Smooth muscle cell (in vitro differentiated cells): ENCODE measurements around the gene NIP7. TPM values are rescaled to one million over a fixed set of nuclear protein-coding genes. Genes with fewer than 3 reads are reported as not detected.

Source experiments
- DNase-seq: peaks from one replicate; lab custom pipeline; 2025; ENCODE audit not compliant: unreplicated experiment; lab: John Stamatoyannopoulos, UW
- H2AFZ ChIP-seq: fragments of 200-600 bp; sonication (generic); 2 replicates; pipeline ENCODE4 v1.6.0; 2016; ENCODE audit warnings: antibody characterized with exemption, low read depth, mild to moderate bottlenecking
- H3F3A ChIP-seq: fragments of 200-600 bp; sonication (generic); 2 replicates; pipeline ENCODE4 v1.6.0; 2017; ENCODE audit warnings: antibody characterized with exemption, low read depth
- H3K27ac ChIP-seq: fragments of 200-600 bp; sonication (generic); 2 replicates; pipeline ENCODE4 v1.5.1; 2016; ENCODE audit warnings: low read depth, mild to moderate bottlenecking
- H3K27me3 ChIP-seq: fragments of 200-600 bp; sonication (generic); 2 replicates; pipeline ENCODE4 v1.6.1; 2016; ENCODE audit warnings: low read depth, mild to moderate bottlenecking
- H3K36me3 ChIP-seq: fragments of 200-600 bp; sonication (generic); 2 replicates; pipeline ENCODE4 v1.5.1; 2016; ENCODE audit warnings: low read depth
- H3K4me1 ChIP-seq: fragments of 200-600 bp; sonication (generic); 2 replicates; pipeline ENCODE4 v1.5.1; 2016; ENCODE audit warnings: low read depth
- H3K4me2 ChIP-seq: fragments of 200-600 bp; sonication (generic); 2 replicates; pipeline ENCODE4 v1.6.0; 2016; ENCODE audit warnings: mild to moderate bottlenecking
- H3K4me3 ChIP-seq: fragments of 200-600 bp; sonication (generic); 2 replicates; pipeline ENCODE4 v1.5.1; 2016; ENCODE audit warnings: mild to moderate bottlenecking
- H3K79me2 ChIP-seq: fragments of 200-600 bp; sonication (generic); 2 replicates; pipeline ENCODE4 v1.6.0; 2016; ENCODE audit warnings: low read depth, mild to moderate bottlenecking
- H3K9ac ChIP-seq: fragments of 200-600 bp; sonication (generic); 2 replicates; pipeline ENCODE4 v1.6.0; 2016; ENCODE audit warnings: low read depth
- H3K9me3 ChIP-seq: fragments of 200-600 bp; sonication (generic); replicated peaks from 2 replicates; pipeline ENCODE4 v1.5.1; 2016; ENCODE audit warnings: low read depth
- H4K20me1 ChIP-seq: fragments of 200-600 bp; sonication (generic); 2 replicates; pipeline ENCODE4 v1.6.0; 2016; ENCODE audit warnings: low read depth
- CTCF ChIP-seq: fragments of 200-600 bp; sonication (generic); IDR thresholded peaks from 2 replicates; pipeline ENCODE4 v1.5.1; 2017; ENCODE audit warnings: borderline replicate concordance, mild to moderate bottlenecking, antibody characterized with exemption; ENCODE audit not compliant: insufficient read depth, poor library complexity, severe bottlenecking
- WGBS: methylation state at CpG from one replicate; pipeline ENCODE4 v1.1.7; 2016; ENCODE audit warnings: low lambda C conversion rate; 5-methylcytosine and 5-hydroxymethylcytosine counted together
- polyA plus RNA-seq: library from polyadenylated mRNA; unstranded; fragments of >200 nt; fragmentation: Nextera tagmentation; extraction: Ambion mirVana; gene quantifications from 2 replicates; pipeline ENCODE4 v1.2.1, GENCODE V29; 2016
- total RNA-seq: library from RNA; depleted of rRNA; stranded (reverse); fragments of >200 nt; gene quantifications from 2 replicates; pipeline ENCODE4 v1.2.3, GENCODE V29; 2014

Gene NIP7
- total and polyA plus RNA-seq, 2 experiments from 2014 or later = 17.0 to 20.3 TPM

GRCh38 chr16:69314534-69314933 lies 25.0 kb upstream of the NIP7 start:
- H3F3A ChIP-seq = no peaks in the 10 kb centered on the region
- no peak overlapping the region for H3K9ac ChIP-seq
- no peak overlapping the region for H2AFZ ChIP-seq
- H3K4me3 ChIP-seq = no peak overlapping the region
- 91% methylated on average over 11 of the region's 11 CpGs for WGBS
- H3K9me3 ChIP-seq = no peaks in the 10 kb centered on the region
- H3K4me1 ChIP-seq = peaks cover 8% of the 10 kb centered on the region
- no peaks in the 10 kb centered on the region for H3K27me3 ChIP-seq
- no peak for TF ChIP-seq CTCF
- DNase-seq = no peak
- no peaks in the 10 kb centered on the region for H3K36me3 ChIP-seq
- H3K27ac ChIP-seq = no peak overlapping the region
- peaks cover 43% of the 10 kb centered on the region for H3K79me2 ChIP-seq
- H3K4me2 ChIP-seq = no peak overlapping the region
- peaks cover 41% of the 10 kb centered on the region for H4K20me1 ChIP-seq

GRCh38 chr16:69315486-69316311 lies 23.9 kb upstream of the NIP7 start:
- no peaks in the 10 kb centered on the region for H3F3A ChIP-seq
- no peaks in the 10 kb centered on the region for H3K9me3 ChIP-seq
- H4K20me1 ChIP-seq = peaks cover 41% of the 10 kb centered on the region
- no peak overlapping the region for H3K27ac ChIP-seq
- H3K27me3 ChIP-seq = no peaks in the 10 kb centered on the region
- H3K4me1 ChIP-seq = peaks cover 8% of the 10 kb centered on the region
- DNase-seq = no peak
- H2AFZ ChIP-seq = no peak overlapping the region
- TF ChIP-seq CTCF = no peak
- no peak overlapping the region for H3K4me2 ChIP-seq
- peaks cover 43% of the 10 kb centered on the region for H3K79me2 ChIP-seq
- no peaks in the 10 kb centered on the region for H3K36me3 ChIP-seq
- H3K4me3 ChIP-seq = no peak overlapping the region
- no peak overlapping the region for H3K9ac ChIP-seq
- WGBS = 94% methylated on average over 30 of the region's 30 CpGs

GRCh38 chr16:69316595-69317034 lies 23.0 kb upstream of the NIP7 start:
- Histone ChIP-seq H3F3A (no peaks in the 10 kb centered on the region), H3K36me3 (no peaks in the 10 kb centered on the region), H3K4me2 (no peak overlapping the region), H3K4me3 (no peak overlapping the region), H3K27me3 (no peaks in the 10 kb centered on the region), H3K9ac (no peak overlapping the region), H2AFZ (no peak overlapping the region), H3K27ac (no peak overlapping the region), H3K79me2 (peaks cover 39% of the 10 kb centered on the region), H3K4me1 (peaks cover 8% of the 10 kb centered on the region), H4K20me1 (peaks cover 46% of the 10 kb centered on the region), H3K9me3 (no peaks in the 10 kb centered on the region)
- 98% methylated on average over 17 of the region's 17 CpGs for whole genome bisulfite sequencing
- no peak for TF ChIP-seq CTCF
- DNase-seq = no peak
